IMR-90 (cell line): Measurements from ENCODE around the gene ZNF285. TPM values are rescaled to one million over a fixed set of nuclear protein-coding genes. Genes with fewer than 3 reads are reported as not detected.

ENCODE experiments used
- ATAC-seq: fragments of 200-7000 bp; cut with Tn5 transposase; 2 replicates; pipeline ENCODE4 v1.9.1; 2020; ENCODE audit warnings: low read depth, mild to moderate bottlenecking, moderate library complexity
- BruUV-seq: library from RNA; stranded (reverse); fragments of 400-500 nt; replicated peaks from 2 replicates; lab custom pipeline; 2021; lab: Mats Ljungman, UMichigan
- CTCF ChIA-PET: fragments of 300-600 bp; formaldehyde crosslinking; extraction: SDS; loops from one replicate; lab custom pipeline; 2021; ENCODE audit warnings: antibody characterized with exemption; lab: Yijun Ruan, JAX
- POLR2A ChIA-PET: fragments of 300-600 bp; sonication (Branson Sonifier 250); formaldehyde crosslinking; loops from one replicate; lab custom pipeline; 2022; ENCODE audit warnings: antibody characterized with exemption; ENCODE audit not compliant: unreplicated experiment; lab: Charles Lee
- DNase-seq: peaks from one replicate; pipeline ENCODE4 v3.0.0; 2013
- H2AFZ ChIP-seq: replicated peaks from 2 replicates; pipeline ENCODE3; 2013; ENCODE audit warnings: low read length, mild to moderate bottlenecking; ENCODE audit not compliant: poor library complexity
- H2AK5ac ChIP-seq: 2 replicates; pipeline ENCODE4 v1.6.1; 2013; ENCODE audit warnings: low read depth, low read length, inconsistent platforms
- H2AK9ac ChIP-seq: replicated peaks from 2 replicates; pipeline ENCODE3; 2013; ENCODE audit warnings: mild to moderate bottlenecking, low read depth, low read length, moderate library complexity; ENCODE audit not compliant: poor library complexity
- H2BK120ac ChIP-seq: 2 replicates; pipeline ENCODE4 v1.6.1; 2013; ENCODE audit warnings: low read depth, low read length, inconsistent platforms
- H2BK15ac ChIP-seq: 3 replicates; pipeline ENCODE4 v1.6.1; 2013; ENCODE audit warnings: low read depth, low read length, inconsistent platforms
- H2BK20ac ChIP-seq: 2 replicates; pipeline ENCODE4 v1.6.1; 2013; ENCODE audit warnings: low read depth, mild to moderate bottlenecking, inconsistent platforms, low read length, moderate library complexity
- H2BK5ac ChIP-seq: 2 replicates; pipeline ENCODE4 v1.6.1; 2013; ENCODE audit warnings: mild to moderate bottlenecking, low read depth, low read length, inconsistent platforms; ENCODE audit not compliant: poor library complexity, severe bottlenecking
- H3K14ac ChIP-seq: replicated peaks from 2 replicates; pipeline ENCODE4 v1.6.1; 2013; ENCODE audit warnings: low read depth, low read length, inconsistent platforms
- H3K18ac ChIP-seq: 2 replicates; pipeline ENCODE4 v1.6.1; 2013; ENCODE audit warnings: low read depth, low read length, control low read depth
- H3K23ac ChIP-seq: 2 replicates; pipeline ENCODE4 v1.6.1; 2013; ENCODE audit warnings: low read depth, low read length, inconsistent platforms
- H3K27ac ChIP-seq: 2 replicates; pipeline ENCODE4 v1.5.1; 2013; ENCODE audit warnings: mild to moderate bottlenecking, control low read depth, low read length; ENCODE audit not compliant: insufficient read depth
- H3K27me3 ChIP-seq: 2 replicates; pipeline ENCODE4 v1.6.1; 2013; ENCODE audit warnings: low read length; ENCODE audit not compliant: control insufficient read depth, insufficient read depth
- H3K36me3 ChIP-seq: 2 replicates; pipeline ENCODE4 v1.6.1; 2013; ENCODE audit warnings: low read length, mixed read lengths; ENCODE audit not compliant: control insufficient read depth, insufficient read depth
- H3K4ac ChIP-seq: 2 replicates; pipeline ENCODE4 v1.6.1; 2013; ENCODE audit warnings: low read depth, low read length, inconsistent platforms
- H3K4me1 ChIP-seq: 2 replicates; pipeline ENCODE4 v1.6.1; 2013; ENCODE audit warnings: low read length, mixed read lengths; ENCODE audit not compliant: control insufficient read depth, insufficient read depth
- H3K4me2 ChIP-seq: 2 replicates; pipeline ENCODE4 v1.6.1; 2013; ENCODE audit warnings: low read depth, mild to moderate bottlenecking, control low read depth, low read length, moderate library complexity
- H3K4me3 ChIP-seq: 2 replicates; pipeline ENCODE4 v1.5.1; 2013; ENCODE audit warnings: low read depth, mild to moderate bottlenecking, control low read depth, low read length, moderate library complexity; ENCODE audit not compliant: insufficient read depth
- H3K56ac ChIP-seq: 2 replicates; pipeline ENCODE4 v1.6.1; 2013; ENCODE audit warnings: low read length, inconsistent platforms; ENCODE audit not compliant: insufficient read depth; ENCODE audit errors: extremely low read depth
- H3K79me1 ChIP-seq, 2 experiments: 2 replicates each; pipeline ENCODE4 v1.6.1; 2013; ENCODE audit warnings: low read length in 2 of 2, inconsistent platforms in 1 of 2, low read depth in 1 of 2
- H3K9ac ChIP-seq: 2 replicates; pipeline ENCODE4 v1.6.1; 2013; ENCODE audit warnings: low read depth, low read length, control low read depth
- H3K9me1 ChIP-seq: 2 replicates; pipeline ENCODE4 v1.6.1; 2013; ENCODE audit warnings: low read length, inconsistent platforms; ENCODE audit not compliant: insufficient read depth
- H3K9me3 ChIP-seq: 2 replicates; pipeline ENCODE4 v1.6.1; 2013; ENCODE audit warnings: low read length; ENCODE audit not compliant: control insufficient read depth, insufficient read depth
- H4K20me1 ChIP-seq: 2 replicates; pipeline ENCODE4 v1.6.1; 2013; ENCODE audit warnings: low read length, inconsistent platforms; ENCODE audit not compliant: insufficient read depth
- H4K5ac ChIP-seq: 2 replicates; pipeline ENCODE4 v1.6.1; 2013; ENCODE audit warnings: mild to moderate bottlenecking, low read depth, low read length, control low read depth
- H4K8ac ChIP-seq, 2 experiments: 2 replicates each; pipeline ENCODE4 v1.6.1; 2013; ENCODE audit warnings: low read depth in 2 of 2, low read length in 2 of 2, control low read depth in 1 of 2, inconsistent platforms in 1 of 2
- H4K91ac ChIP-seq: 2 replicates; pipeline ENCODE4 v1.6.1; 2013; ENCODE audit warnings: low read depth, low read length, inconsistent platforms; ENCODE audit not compliant: insufficient read depth
- BHLHE40 ChIP-seq: fragments of 150-350 bp; IDR thresholded peaks from 2 replicates; pipeline ENCODE4 v1.6.1; 2016; ENCODE audit warnings: mild to moderate bottlenecking, low read depth, low read length
- CEBPB ChIP-seq: IDR thresholded peaks from 2 replicates; pipeline ENCODE4 v1.6.1; 2012; ENCODE audit warnings: low read depth, low read length, improper control_type of control experiment
- CHD1 ChIP-seq: IDR thresholded peaks from 2 replicates; pipeline ENCODE4 v1.6.1; 2012; ENCODE audit warnings: low read depth, low read length, improper control_type of control experiment
- FOS ChIP-seq: fragments of 150-350 bp; IDR thresholded peaks from 2 replicates; pipeline ENCODE4 v1.6.1; 2016; ENCODE audit warnings: low read depth, low read length
- MAFK ChIP-seq: IDR thresholded peaks from 2 replicates; pipeline ENCODE4 v1.6.1; 2012; ENCODE audit warnings: low read depth, low read length, improper control_type of control experiment
- MAZ ChIP-seq: IDR thresholded peaks from 2 replicates; pipeline ENCODE4 v1.6.1; 2012; ENCODE audit warnings: low read depth, mild to moderate bottlenecking, low read length, improper control_type of control experiment, moderate library complexity, borderline replicate concordance
- MXI1 ChIP-seq: IDR thresholded peaks from 2 replicates; pipeline ENCODE4 v1.6.1; 2012; ENCODE audit warnings: low read depth, mild to moderate bottlenecking, low read length, moderate library complexity, borderline replicate concordance
- NFE2L2 ChIP-seq: fragments of 150-350 bp; IDR thresholded peaks from 2 replicates; pipeline ENCODE4 v1.6.1; 2016; ENCODE audit warnings: low read depth, mild to moderate bottlenecking, low read length
- POLR2A ChIP-seq: IDR thresholded peaks from 2 replicates; pipeline ENCODE4 v1.6.1; 2012; ENCODE audit warnings: mild to moderate bottlenecking, low read depth, low read length
- RAD21 ChIP-seq: IDR thresholded peaks from 2 replicates; pipeline ENCODE4 v1.6.1; 2012; ENCODE audit warnings: low read length, improper control_type of control experiment
- RCOR1 ChIP-seq: IDR thresholded peaks from 2 replicates; pipeline ENCODE4 v1.6.1; 2012; ENCODE audit warnings: mild to moderate bottlenecking, low read length, improper control_type of control experiment; ENCODE audit not compliant: insufficient replicate concordance
- RFX5 ChIP-seq: IDR thresholded peaks from 2 replicates; pipeline ENCODE4 v1.8.0; 2012; ENCODE audit warnings: low read depth, mild to moderate bottlenecking, low read length, moderate library complexity
- SMC3 ChIP-seq: fragments of 150-350 bp; IDR thresholded peaks from 2 replicates; pipeline ENCODE4 v1.6.1; 2016; ENCODE audit warnings: low read depth, mild to moderate bottlenecking, antibody characterized with exemption, low read length, moderate library complexity
- USF2 ChIP-seq: fragments of 150-350 bp; IDR thresholded peaks from 2 replicates; pipeline ENCODE4 v1.6.1; 2017; ENCODE audit warnings: mild to moderate bottlenecking, antibody characterized with exemption, low read length, low read depth
- WGBS, 2 experiments: methylation state at CpG; one replicate each; pipeline versions ENCODE4 v1.1.5 to v1.1.7; 2013; ENCODE audit warnings: missing lambda C conversion rate in 2 of 2; ENCODE audit not compliant: insufficient read length in 1 of 2; ENCODE audit errors: extremely low coverage in 2 of 2; 5-methylcytosine and 5-hydroxymethylcytosine counted together
- dilution Hi-C: fragments of 300-500 bp; cut with HindIII; formaldehyde crosslinking; loops from one replicate; pipeline ENCODE4 v1.14.3; 2018; ENCODE audit warnings: low sequenced_read_pairs; ENCODE audit not compliant: unreplicated experiment
- in situ Hi-C: fragments of 300-500 bp; cut with MboI; formaldehyde crosslinking; loops from 3 replicates; pipeline ENCODE4 v1.14.3; 2019; ENCODE audit warnings: low sequenced_read_pairs, inconsistent platforms, mixed read lengths
- intact Hi-C: fragments of 100-400 bp; cut with micrococcal nuclease; formaldehyde crosslinking; loops from 2 replicates; pipeline ENCODE4 v1.10.0; 2022
- polyA plus RNA-seq, 3 experiments: library from polyadenylated mRNA; depleted of rRNA; stranded (reverse); fragments of >200 nt; gene quantifications; 2 replicates each; pipeline ENCODE4 v1.2.3, GENCODE V29; 2012; ENCODE audit warnings: low replicate concordance in 1 of 3
- total RNA-seq: library from RNA; depleted of rRNA; stranded (reverse); fragments of >200 nt; gene quantifications from 2 replicates; pipeline ENCODE4 v1.2.3, GENCODE V29; 2012
- TF ChIP-seq, protein P1 (sequence below): fragments of 150-350 bp; IDR thresholded peaks from 2 replicates; pipeline ENCODE4 v1.6.1; 2016; ENCODE audit warnings: low read depth, mild to moderate bottlenecking, low read length, moderate library complexity, borderline replicate concordance
- TF ChIP-seq, protein P2 (sequence below): conservative IDR thresholded peaks from 2 replicates; pipeline ENCODE4 v1.5.1; 2012; ENCODE audit warnings: mild to moderate bottlenecking, low read depth, low read length, improper control_type of control experiment

Gene ZNF285
- total and polyA plus RNA-seq, 2 of the 4 experiments (the other 2 are of a cell fraction) = 1.4 to 5.9 TPM

GRCh38 chr19:44374789-44375188 is 26.6 kb downstream of the ZNF285 start:
- Histone ChIP-seq H2AK5ac (no peak overlapping the region), H3K27me3 (no peaks in the 10 kb centered on the region), H3K18ac (no peak overlapping the region)

More at GRCh38 chr19:44374789-44375188, 26.6 kb downstream of the ZNF285 start:
- no peaks in the 10 kb centered on the region for H3K9me1 ChIP-seq
- no peaks in the 10 kb centered on the region for H3K9me3 ChIP-seq
- no peak for DNase-seq
- ChIA-PET POLR2A (no interaction called here), CTCF (no interaction called here)
- no peaks in the 10 kb centered on the region for H3K4me1 ChIP-seq
- no CpG with 5 or more reads among the region's 2 CpGs for WGBS, 2 experiments
- no peak overlapping the region for H3K4ac ChIP-seq
- no peak overlapping the region for H3K4me3 ChIP-seq
- H2BK20ac ChIP-seq = no peak overlapping the region
- no peaks in the 10 kb centered on the region for H4K20me1 ChIP-seq
- H4K5ac ChIP-seq = no peak overlapping the region
- H2BK120ac ChIP-seq = no peak overlapping the region
- H3K14ac ChIP-seq = no peak overlapping the region
- no TSS peak for BruUV-seq
- no peak overlapping the region for H3K4me2 ChIP-seq
- no peak overlapping the region for H2AK9ac ChIP-seq
- TF ChIP-seq MAFK = no peak
- TF ChIP-seq MXI1 = no peak
- no peak for TF ChIP-seq NFE2L2
- no peak for TF ChIP-seq FOS
- no peak for TF ChIP-seq MAZ
- TF ChIP-seq, protein P1, sequence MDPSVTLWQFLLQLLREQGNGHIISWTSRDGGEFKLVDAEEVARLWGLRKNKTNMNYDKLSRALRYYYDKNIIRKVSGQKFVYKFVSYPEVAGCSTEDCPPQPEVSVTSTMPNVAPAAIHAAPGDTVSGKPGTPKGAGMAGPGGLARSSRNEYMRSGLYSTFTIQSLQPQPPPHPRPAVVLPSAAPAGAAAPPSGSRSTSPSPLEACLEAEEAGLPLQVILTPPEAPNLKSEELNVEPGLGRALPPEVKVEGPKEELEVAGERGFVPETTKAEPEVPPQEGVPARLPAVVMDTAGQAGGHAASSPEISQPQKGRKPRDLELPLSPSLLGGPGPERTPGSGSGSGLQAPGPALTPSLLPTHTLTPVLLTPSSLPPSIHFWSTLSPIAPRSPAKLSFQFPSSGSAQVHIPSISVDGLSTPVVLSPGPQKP = no peak
- no peak for TF ChIP-seq RFX5
- TF ChIP-seq RAD21 = no peak
- TF ChIP-seq RCOR1 = no peak
- TF ChIP-seq CEBPB = no peak
- TF ChIP-seq CHD1 = no peak
- no peak for TF ChIP-seq SMC3
- no peak for TF ChIP-seq BHLHE40
- no peak for TF ChIP-seq POLR2A
- TF ChIP-seq, protein P2, sequence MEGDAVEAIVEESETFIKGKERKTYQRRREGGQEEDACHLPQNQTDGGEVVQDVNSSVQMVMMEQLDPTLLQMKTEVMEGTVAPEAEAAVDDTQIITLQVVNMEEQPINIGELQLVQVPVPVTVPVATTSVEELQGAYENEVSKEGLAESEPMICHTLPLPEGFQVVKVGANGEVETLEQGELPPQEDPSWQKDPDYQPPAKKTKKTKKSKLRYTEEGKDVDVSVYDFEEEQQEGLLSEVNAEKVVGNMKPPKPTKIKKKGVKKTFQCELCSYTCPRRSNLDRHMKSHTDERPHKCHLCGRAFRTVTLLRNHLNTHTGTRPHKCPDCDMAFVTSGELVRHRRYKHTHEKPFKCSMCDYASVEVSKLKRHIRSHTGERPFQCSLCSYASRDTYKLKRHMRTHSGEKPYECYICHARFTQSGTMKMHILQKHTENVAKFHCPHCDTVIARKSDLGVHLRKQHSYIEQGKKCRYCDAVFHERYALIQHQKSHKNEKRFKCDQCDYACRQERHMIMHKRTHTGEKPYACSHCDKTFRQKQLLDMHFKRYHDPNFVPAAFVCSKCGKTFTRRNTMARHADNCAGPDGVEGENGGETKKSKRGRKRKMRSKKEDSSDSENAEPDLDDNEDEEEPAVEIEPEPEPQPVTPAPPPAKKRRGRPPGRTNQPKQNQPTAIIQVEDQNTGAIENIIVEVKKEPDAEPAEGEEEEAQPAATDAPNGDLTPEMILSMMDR = no peak
- TF ChIP-seq USF2 = no peak
- dilution Hi-C loops = no loop called here
- H3K23ac ChIP-seq = no peak overlapping the region
- no peak overlapping the region for H3K9ac ChIP-seq
- ATAC-seq = no peak
- in situ Hi-C loops = no loop called here
- H3K79me1 ChIP-seq = no peaks in the 10 kb centered on the region
- H2BK5ac ChIP-seq = no peak overlapping the region
- H4K8ac ChIP-seq = no peak overlapping the region
- H4K91ac ChIP-seq = no peak overlapping the region
- H3K27ac ChIP-seq = no peak overlapping the region
- H3K36me3 ChIP-seq = no peaks in the 10 kb centered on the region
- no peak overlapping the region for H2AFZ ChIP-seq
- no peak overlapping the region for H2BK15ac ChIP-seq
- intact Hi-C loops = no loop called here
- no peak overlapping the region for H3K56ac ChIP-seq
